SK-N-SH (cell line): Measurements from ENCODE around the gene TBX19.

Experiments used
- CTCF ChIP-seq: fragments of 200-600 bp; sonication (generic); IDR thresholded peaks from 2 replicates; pipeline ENCODE4 v1.6.1; 2017; ENCODE audit warnings: antibody characterized with exemption, mild to moderate bottlenecking, moderate library complexity
- MAX ChIP-seq: IDR thresholded peaks from 2 replicates; pipeline ENCODE4 v1.4.0; 2012; ENCODE audit warnings: low read depth
- YY1 ChIP-seq: IDR thresholded peaks from 2 replicates; pipeline ENCODE4 v1.4.0; 2012; ENCODE audit warnings: low read depth, mild to moderate bottlenecking

GRCh38 chr1:168259567-168259966 is 21.1 kb upstream of the TBX19 start:
- TF ChIP-seq YY1 (no peak), CTCF (no peak), MAX (no peak)
